Spleen (tissue), 11 donors: Measurements from ENCODE around the gene MORC1. TPM values are rescaled to one million over a fixed set of nuclear protein-coding genes. Genes with fewer than 3 reads are reported as not detected.

Experiments
- DNase-seq: peaks from one replicate; pipeline ENCODE4 v3.0.0-alpha.2; 2020
- H3K27ac ChIP-seq, 8 donors: fragments of 200-600 bp; sonication (generic) in 7 of 8; 1 replicate in 4 of 8; 2 replicates in 4 of 8; pipeline versions ENCODE4 v1.5.0 to v1.8.0; 2016 to 2021; ENCODE audit warnings: inconsistent platforms in 4 of 8, mild to moderate bottlenecking in 4 of 8, moderate library complexity in 1 of 8
- H3K27me3 ChIP-seq, 7 donors: fragments of 200-600 bp; sonication (generic) in 6 of 7; replicated peaks in 1 of 7; 1 replicate in 4 of 7; 2 replicates in 3 of 7; pipeline versions ENCODE4 v1.5.0 to v1.8.0; 2016 to 2021; ENCODE audit warnings: inconsistent platforms in 3 of 7, mild to moderate bottlenecking in 1 of 7
- H3K36me3 ChIP-seq, 6 donors: fragments of 200-600 bp; sonication (generic) in 5 of 6; 1 replicate in 4 of 6; 2 replicates in 2 of 6; pipeline versions ENCODE4 v1.5.0 to v1.8.0; 2016 to 2021; ENCODE audit warnings: inconsistent platforms in 2 of 6
- H3K4me1 ChIP-seq, 6 donors: fragments of 200-600 bp; sonication (generic) in 5 of 6; 1 replicate in 3 of 6; 2 replicates in 3 of 6; pipeline versions ENCODE4 v1.5.0 to v1.8.0; 2016 to 2021; ENCODE audit warnings: inconsistent platforms in 3 of 6
- H3K4me3 ChIP-seq, 8 donors: fragments of 200-600 bp; sonication (generic) in 7 of 8; 1 replicate in 4 of 8; 2 replicates in 4 of 8; pipeline versions ENCODE4 v1.5.0 to v1.8.0; 2016 to 2021; ENCODE audit warnings: inconsistent platforms in 4 of 8, mild to moderate bottlenecking in 4 of 8, moderate library complexity in 2 of 8
- H3K9me3 ChIP-seq, 8 donors: fragments of 200-600 bp; sonication (generic) in 7 of 8; 1 replicate in 4 of 8; 2 replicates in 4 of 8; pipeline versions ENCODE4 v1.5.0 to v1.8.0; 2016 to 2021; ENCODE audit warnings: inconsistent platforms in 4 of 8
- CTCF ChIP-seq, 11 experiments: fragments of 200-600 bp in 7 of 11; fragments of 450-650 bp in 4 of 11; sonication (generic) in 4 of 11; IDR thresholded peaks in 8 of 11; conservative IDR thresholded peaks in 3 of 11; 1 replicate in 7 of 11; 2 replicates in 4 of 11; pipeline versions ENCODE4 v1.4.0 to v1.8.0; 2016 to 2021; ENCODE audit warnings: antibody characterized with exemption in 11 of 11, inconsistent platforms in 4 of 11, mild to moderate bottlenecking in 1 of 11
- POLR2A ChIP-seq, 3 donors: fragments of 450-650 bp; IDR thresholded peaks; one replicate each; pipeline ENCODE4 v1.5.1; 2017; ENCODE audit warnings: antibody characterized with exemption in 3 of 3, mild to moderate bottlenecking in 1 of 3
- POLR2AphosphoS5 ChIP-seq, 3 donors: sonication (generic); formaldehyde crosslinking; IDR thresholded peaks; one replicate each; pipeline ENCODE4 v1.5.1; 2017; ENCODE audit warnings: antibody characterized with exemption in 3 of 3
- WGBS, 5 donors: extraction: QIAGEN DNeasy Blood & Tissue Kit in 3 of 5; methylation state at CpG; one replicate each; pipeline versions ENCODE4 v1.1.5 to v1.1.7; 2013 to 2018; 5-methylcytosine and 5-hydroxymethylcytosine counted together
- intact Hi-C: fragments of 100-400 bp; cut with DNase I; formaldehyde crosslinking; loops from one replicate; pipeline ENCODE4 v1.15.0; 2023; ENCODE audit warnings: low total_unique reads
- polyA plus RNA-seq, 3 donors: library from polyadenylated mRNA; stranded (reverse); fragments of 200-250 nt; gene quantifications; one replicate each; pipeline ENCODE4 v1.2.1, GENCODE V29; 2013
- total RNA-seq, 7 donors: library from RNA; depleted of rRNA in 3 of 7; stranded (reverse); fragments of >200 nt in 3 of 7; fragmentation: NEBNext Ultra II Directional in 4 of 7; extraction: Animal tissue kit (Norgen Biotek cat#: 25700) in 4 of 7; gene quantifications; one replicate each; pipeline versions ENCODE4 v1.1.0 to v1.2.1, GENCODE V29; 2016 to 2021
- donor health status: healthy with polysubstance abuse.
- donor health status: DM: no; HTN: no; CAD: no; lungs with moderate emphysema.
- donor health status: DM: no; HTN: no; CAD: no.
- donor health status: Bipolar disorder and iron deficiency.
- donor health status: healthy.
- donor health status: DM: no; HTN: no; CAD: no.
- donor health status: DM: yes; HTN: yes; CAD: no.

The MORC1 gene
- total and polyA plus RNA-seq, 10 donors: 0.03 to 0.24 (median 0.13) TPM; not detected in 6

- Histone ChIP-seq H3K4me1 (no peaks in the 10 kb centered on the region), H3K9me3 (no peaks in the 10 kb centered on the region), H3K27ac (no peak overlapping the region), H3K4me3 (no peak overlapping the region), H3K27me3 (no peaks in the 10 kb centered on the region), H3K36me3 (no peaks in the 10 kb centered on the region)
- TF ChIP-seq POLR2AphosphoS5 (IDR thresholded peaks at IDR 0.05): no peak
- TF ChIP-seq POLR2A (IDR thresholded peaks at IDR 0.05): no peak
- no peak for TF ChIP-seq CTCF (IDR thresholded peaks at IDR 0.05 in 8 of 11, conservative IDR thresholded peaks at IDR 0.05 in 3 of 11)
- intact Hi-C loops: no loop called here
- DNase-seq: no peak
Measured at GRCh38 chr3:109122690-109123089, 4.8 kb upstream of the MORC1 start.

GRCh38 chr3:109118584-109118983 lies 650 bp upstream of the MORC1 start:
- TF ChIP-seq POLR2A (IDR thresholded peaks at IDR 0.05) (no peak), POLR2AphosphoS5 (IDR thresholded peaks at IDR 0.05) (no peak), CTCF (IDR thresholded peaks at IDR 0.05 in 8 of 11, conservative IDR thresholded peaks at IDR 0.05 in 3 of 11) (no peak)
- WGBS, 5 donors: 92 to 97% (median 94%) methylated on average over 7 of the region's 7 CpGs
- Histone ChIP-seq H3K4me1 (no peaks in the 10 kb centered on the region), H3K27me3 (no peaks in the 10 kb centered on the region), H3K27ac (no peak overlapping the region), H3K9me3 (no peaks in the 10 kb centered on the region), H3K36me3 (no peaks in the 10 kb centered on the region), H3K4me3 (no peak overlapping the region)
- intact Hi-C loops: no loop called here
- no peak for DNase-seq

GRCh38 chr3:109116031-109116430 lies 1.9 kb downstream of the MORC1 start:
- no peaks in the 10 kb centered on the region for H3K27me3 ChIP-seq
- H3K36me3 ChIP-seq: no peaks in the 10 kb centered on the region
- no peak overlapping the region for H3K4me3 ChIP-seq
- TF ChIP-seq CTCF (IDR thresholded peaks at IDR 0.05 in 8 of 11, conservative IDR thresholded peaks at IDR 0.05 in 3 of 11) (no peak), POLR2A (IDR thresholded peaks at IDR 0.05) (no peak), POLR2AphosphoS5 (IDR thresholded peaks at IDR 0.05) (no peak)
- DNase-seq: no peak
- 82 to 89% (median 85%) methylated on average over 2 of the region's 2 CpGs for WGBS, 5 donors
- H3K27ac ChIP-seq: no peak overlapping the region
- intact Hi-C loops: no loop called here
- H3K9me3 ChIP-seq: no peaks in the 10 kb centered on the region
- no peaks in the 10 kb centered on the region for H3K4me1 ChIP-seq

- H3K9me3 ChIP-seq: no peaks in the 10 kb centered on the region
- intact Hi-C loops: no loop called here
- no peak for TF ChIP-seq POLR2A (IDR thresholded peaks at IDR 0.05)
- no peak for TF ChIP-seq CTCF (IDR thresholded peaks at IDR 0.05 in 8 of 11, conservative IDR thresholded peaks at IDR 0.05 in 3 of 11)
- no peak for TF ChIP-seq POLR2AphosphoS5 (IDR thresholded peaks at IDR 0.05)
- 72 to 86% (median 78%) methylated on average over 2 of the region's 2 CpGs for WGBS, 5 donors
- H3K36me3 ChIP-seq: no peaks in the 10 kb centered on the region
- no peak for DNase-seq
- no peaks in the 10 kb centered on the region for H3K4me1 ChIP-seq
- no peak overlapping the region for H3K27ac ChIP-seq
- no peaks in the 10 kb centered on the region for H3K27me3 ChIP-seq
- H3K4me3 ChIP-seq: no peak overlapping the region
Measured at GRCh38 chr3:109115451-109115850, 2.5 kb downstream of the MORC1 start.
